HepG2 (cell line): ENCODE results near the gene NINL. TPM values are rescaled to one million over a fixed set of nuclear protein-coding genes. Genes with fewer than 3 reads are reported as not detected.

Experiments used
- ARID2 ChIP-seq: sonication (generic); formaldehyde crosslinking; IDR thresholded peaks from 2 replicates; pipeline ENCODE4 v1.8.1; 2022; ENCODE audit warnings: mild to moderate bottlenecking, missing genetic modification reagents, borderline replicate concordance
- ASH2L ChIP-seq: fragments of 300-600, 200-600 bp; sonication (generic); IDR thresholded peaks from 2 replicates; pipeline ENCODE4 v1.7.0; 2017; ENCODE audit warnings: low read depth, mild to moderate bottlenecking, moderate library complexity, mixed read lengths, low read length; ENCODE audit not compliant: insufficient read length
- CREB1 ChIP-seq, 2 experiments: fragments of 450-650 bp in 1 of 2; IDR thresholded peaks; 2 replicates each; pipeline ENCODE4 v1.6.1; 2016 to 2017; ENCODE audit warnings: control low read depth in 1 of 2, mild to moderate bottlenecking in 1 of 2, missing compliant biosample characterization in 1 of 2, missing genetic modification characterization in 1 of 2
- EZH2 ChIP-seq: conservative IDR thresholded peaks from 2 replicates; pipeline ENCODE4 v1.6.1; 2012; ENCODE audit warnings: mild to moderate bottlenecking, low read depth, low read length, moderate library complexity
- HCFC1 ChIP-seq: fragments of 150-350 bp; IDR thresholded peaks from 2 replicates; pipeline ENCODE4 v1.6.1; 2014; ENCODE audit warnings: low read depth, low read length
- HIVEP1 ChIP-seq: sonication (generic); formaldehyde crosslinking; IDR thresholded peaks from 2 replicates; pipeline ENCODE4 v1.4.0; 2020; ENCODE audit warnings: mild to moderate bottlenecking, missing genetic modification reagents
- HNF4A ChIP-seq: sonication (generic); formaldehyde crosslinking; IDR thresholded peaks from 2 replicates; pipeline ENCODE4 v1.4.0; 2020; ENCODE audit warnings: missing genetic modification reagents
- KAT8 ChIP-seq: IDR thresholded peaks from 2 replicates; pipeline ENCODE4 v1.6.1; 2016; ENCODE audit warnings: missing genetic modification reagents, missing compliant biosample characterization
- MEIS2 ChIP-seq: sonication (generic); formaldehyde crosslinking; IDR thresholded peaks from 2 replicates; pipeline ENCODE4 v1.9.0; 2021; ENCODE audit warnings: mild to moderate bottlenecking, missing genetic modification reagents
- PAWR ChIP-seq: sonication (generic); formaldehyde crosslinking; IDR thresholded peaks from 2 replicates; pipeline ENCODE4 v1.4.0; 2020; ENCODE audit warnings: missing genetic modification reagents, mild to moderate bottlenecking, borderline replicate concordance
- PHB2 ChIP-seq: fragments of 450-650 bp; IDR thresholded peaks from 2 replicates; pipeline ENCODE4 v1.6.1; 2018; ENCODE audit not compliant: partially characterized antibody
- PHF21A ChIP-seq: sonication (generic); formaldehyde crosslinking; IDR thresholded peaks from 2 replicates; pipeline ENCODE4 v1.5.0; 2020; ENCODE audit warnings: mild to moderate bottlenecking, missing genetic modification reagents
- PHF8 ChIP-seq: sonication (generic); formaldehyde crosslinking; IDR thresholded peaks from 2 replicates; pipeline ENCODE4 v1.5.0; 2020; ENCODE audit warnings: missing genetic modification reagents
- RBM22 ChIP-seq: fragments of 200-400 bp; formaldehyde crosslinking; optimal IDR thresholded peaks from 2 replicates; pipeline ENCODE3; 2017; ENCODE audit warnings: mild to moderate bottlenecking, low read length, moderate library complexity
- RFXAP ChIP-seq: sonication (generic); formaldehyde crosslinking; IDR thresholded peaks from 2 replicates; pipeline ENCODE4 v1.4.0; 2020; ENCODE audit warnings: missing genetic modification reagents, borderline replicate concordance
- SMYD3 ChIP-seq: sonication (generic); formaldehyde crosslinking; IDR thresholded peaks from 2 replicates; pipeline ENCODE4 v1.8.1; 2023; ENCODE audit warnings: mild to moderate bottlenecking, missing genetic modification reagents
- ZBTB26 ChIP-seq: IDR thresholded peaks from 2 replicates; pipeline ENCODE4 v1.6.1; 2016; ENCODE audit warnings: missing compliant biosample characterization, missing genetic modification reagents, borderline replicate concordance
- ZHX1 ChIP-seq: sonication (generic); formaldehyde crosslinking; IDR thresholded peaks from 2 replicates; pipeline ENCODE4 v1.8.1; 2022; ENCODE audit warnings: low read depth, mild to moderate bottlenecking, missing genetic modification reagents
- ZMAT3 ChIP-seq: sonication (generic); formaldehyde crosslinking; conservative IDR thresholded peaks from 2 replicates; pipeline ENCODE4 v1.7.0; 2021; ENCODE audit warnings: missing genetic modification reagents
- ZNF333 ChIP-seq: sonication (generic); formaldehyde crosslinking; IDR thresholded peaks from 2 replicates; pipeline ENCODE4 v1.4.0; 2020; ENCODE audit warnings: mild to moderate bottlenecking, missing genetic modification reagents, borderline replicate concordance
- ZNF570 ChIP-seq: sonication (generic); formaldehyde crosslinking; IDR thresholded peaks from 2 replicates; pipeline ENCODE4 v1.4.0; 2020; ENCODE audit warnings: mild to moderate bottlenecking, missing genetic modification reagents, borderline replicate concordance
- ZNF782 ChIP-seq: sonication (generic); formaldehyde crosslinking; IDR thresholded peaks from 2 replicates; pipeline ENCODE4 v1.4.0; 2020; ENCODE audit warnings: missing genetic modification reagents, mild to moderate bottlenecking, borderline replicate concordance
- ZSCAN30 ChIP-seq: sonication (generic); formaldehyde crosslinking; IDR thresholded peaks from 2 replicates; pipeline ENCODE4 v1.5.0; 2020; ENCODE audit warnings: mild to moderate bottlenecking, missing genetic modification reagents
- ZSCAN5A ChIP-seq: sonication (generic); formaldehyde crosslinking; IDR thresholded peaks from 2 replicates; pipeline ENCODE4 v1.8.0; 2022; ENCODE audit warnings: mild to moderate bottlenecking, missing genetic modification reagents, borderline replicate concordance
- ZSCAN9 ChIP-seq: IDR thresholded peaks from 2 replicates; pipeline ENCODE4 v1.6.1; 2016; ENCODE audit warnings: borderline replicate concordance
- polyA plus RNA-seq, 8 experiments: library from polyadenylated mRNA; depleted of rRNA in 3 of 8; stranded (reverse) in 7 of 8; unstranded in 1 of 8; fragments of >200 nt; fragmentation: Illumina TruSeq in 4 of 8; extraction: Trizol in 4 of 8; gene quantifications; 2 replicates each; pipeline versions ENCODE4 v1.2.1 to v1.2.3, GENCODE V29; 2011 to 2016; ENCODE audit warnings: low read depth in 4 of 8, missing spikeins in 1 of 8, mixed read lengths in 1 of 8; ENCODE audit not compliant: insufficient read depth in 1 of 8
- total RNA-seq, 5 experiments: library from RNA; depleted of rRNA; stranded (reverse); fragments of >200 nt; fragmentation: Illumina TruSeq; extraction: Trizol; gene quantifications; 2 replicates each; pipeline ENCODE4 v1.2.3, GENCODE V29; 2016; ENCODE audit warnings: low read depth in 1 of 5

Gene NINL
- total and polyA plus RNA-seq, 2 of the 13 experiments (the other 11 are each of a cell fraction or from before 2014, with no cell fraction given): 32.3 to 34.3 TPM

- TF ChIP-seq RFXAP (CRISPR knock-in tag) (peak; percentile 90), ARID2 (CRISPR knock-in tag) (peak; percentile 81), RBM22 (peak; percentile 78), PAWR (CRISPR knock-in tag) (peak; percentile 67), ASH2L (peak; percentile 98), ZSCAN9 (CRISPR knock-in tag) (peak; percentile 96), ZNF333 (CRISPR knock-in tag) (no peak; the same call in none of the 2 replicates), PHF21A (CRISPR knock-in tag) (peak; percentile 83), ZSCAN5A (CRISPR knock-in tag) (peak; percentile 87), HCFC1 (peak; percentile 55; the same call in 1 of the 2 replicates), HNF4A (CRISPR knock-in tag) (no peak; the same call in 1 of the 2 replicates), HIVEP1 (CRISPR knock-in tag) (peak; percentile 98), PHF8 (CRISPR knock-in tag) (peak; percentile 98), CREB1 (IDR thresholded peaks at IDR 0.05) (peak; percentile 80), CREB1 (CRISPR knock-in tag; IDR thresholded peaks at IDR 0.05) (no peak), KAT8 (peak; percentile 96), MEIS2 (no peak; the same call in none of the 2 replicates), ZSCAN30 (peak; percentile 95; the same call in 1 of the 2 replicates), ZMAT3 (CRISPR knock-in tag) (peak; percentile 96), ZBTB26 (peak; percentile 79), ZHX1 (CRISPR knock-in tag) (peak; percentile 96), ZNF782 (CRISPR knock-in tag) (peak; percentile 93), SMYD3 (CRISPR knock-in tag) (peak; percentile 92; the same call in 1 of the 2 replicates), PHB2 (no peak), ZNF570 (CRISPR knock-in tag) (no peak; the same call in 1 of the 2 replicates), EZH2 (no peak)
Observed at GRCh38 chr20:25623736-25624499, 38.6 kb upstream of the NINL start, which contains the start of gene NANP (continued).
